Measurements from ENCODE around the gene COG5. TPM values are rescaled to one million over a fixed set of nuclear protein-coding genes. Genes with fewer than 3 reads are reported as not detected.

The COG5 gene
- total RNA-seq, 1 donor from 2014 or later, result 36.3 TPM

DNA sequence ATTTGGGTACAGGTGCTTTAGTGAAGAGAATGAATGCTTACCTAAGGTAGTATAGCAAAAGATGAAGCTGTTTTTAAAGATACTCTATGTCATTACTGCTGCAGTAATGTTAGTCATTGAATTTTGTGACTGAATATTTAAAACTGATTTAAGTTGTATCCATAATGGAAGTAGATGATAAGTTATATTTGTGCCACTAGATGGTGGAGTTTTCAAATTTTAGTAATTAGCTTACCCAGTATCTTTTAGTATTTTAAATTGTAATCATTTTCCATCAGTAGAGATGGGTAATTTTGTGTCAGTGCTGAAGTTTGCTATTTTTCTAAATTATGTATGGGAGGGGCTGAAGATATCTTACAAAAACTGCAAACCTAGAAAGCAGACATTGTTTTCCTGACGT lies 369.7 kb downstream of the COG5 start:
- FAIRE-seq (no peak), DNase-seq (ENCODE audit: low read depth) (no peak)
- Histone ChIP-seq H3K27me3 (ENCODE audit: control insufficient read depth, insufficient read depth, low read length) (no peaks in the 10 kb centered on the region), H3K36me3 (ENCODE audit: control insufficient read depth, insufficient read depth, low read length) (peaks cover 4% of the 10 kb centered on the region), H3K4me3 (ENCODE audit: low read depth, low read length) (no peak overlapping the region)
- no peak for TF ChIP-seq CTCF (IDR thresholded peaks at IDR 0.05; ENCODE audit: insufficient read depth, low read length, severe bottlenecking)

DNA sequence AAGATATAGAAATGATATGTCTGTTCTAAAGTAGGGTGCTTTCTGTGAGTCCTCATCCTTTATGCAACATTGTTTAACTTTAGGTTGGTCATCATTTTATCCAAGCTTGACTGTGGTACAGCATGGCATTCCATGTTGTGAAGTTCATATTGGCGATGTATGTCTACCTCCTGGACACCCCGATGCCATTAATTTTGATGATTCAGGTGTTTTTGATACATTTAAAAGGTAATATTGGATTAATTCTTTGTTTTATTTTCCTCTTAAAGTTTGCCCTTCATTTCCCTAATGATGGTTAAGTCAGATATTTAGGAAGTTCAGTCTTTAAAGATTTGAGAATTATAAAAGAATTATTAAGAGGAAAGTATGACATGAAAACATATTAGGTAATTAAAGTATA lies 373.6 kb downstream of the COG5 start:
- DNase-seq (ENCODE audit: low read depth) (no peak), FAIRE-seq (no peak)
- Histone ChIP-seq H3K4me3 (ENCODE audit: low read depth, low read length) (no peak overlapping the region), H3K27me3 (ENCODE audit: control insufficient read depth, insufficient read depth, low read length) (no peaks in the 10 kb centered on the region), H3K36me3 (ENCODE audit: control insufficient read depth, insufficient read depth, low read length) (peaks cover 8% of the 10 kb centered on the region)
- no peak for TF ChIP-seq CTCF (IDR thresholded peaks at IDR 0.05; ENCODE audit: insufficient read depth, low read length, severe bottlenecking)

- no peak for FAIRE-seq
These were observed 375.9 kb downstream of the COG5 start for GRCh38 chr7:107187774-107188173.

GRCh38 chr7:107186240-107186639 lies 377.5 kb downstream of the COG5 start:
- TF ChIP-seq CTCF (IDR thresholded peaks at IDR 0.05; ENCODE audit: insufficient read depth, low read length, severe bottlenecking), result no peak
- Histone ChIP-seq H3K4me3 (ENCODE audit: low read depth, low read length) (no peak overlapping the region), H3K36me3 (ENCODE audit: control insufficient read depth, insufficient read depth, low read length) (peaks cover 5% of the 10 kb centered on the region), H3K27me3 (ENCODE audit: control insufficient read depth, insufficient read depth, low read length) (no peaks in the 10 kb centered on the region)
- no peak for DNase-seq (ENCODE audit: low read depth)
- FAIRE-seq, result no peak

More at GRCh38 chr7:107187774-107188173, 375.9 kb downstream of the COG5 start:
- no peak for TF ChIP-seq CTCF (IDR thresholded peaks at IDR 0.05; ENCODE audit: insufficient read depth, low read length, severe bottlenecking)
- Histone ChIP-seq H3K27me3 (ENCODE audit: control insufficient read depth, insufficient read depth, low read length) (no peaks in the 10 kb centered on the region), H3K4me3 (ENCODE audit: low read depth, low read length) (no peak overlapping the region), H3K36me3 (ENCODE audit: control insufficient read depth, insufficient read depth, low read length) (peaks cover 7% of the 10 kb centered on the region)
- DNase-seq (ENCODE audit: low read depth), result no peak

- H3K36me3 ChIP-seq (ENCODE audit: control insufficient read depth, insufficient read depth, low read length), result peaks cover 5% of the 10 kb centered on the region
- TF ChIP-seq CTCF (IDR thresholded peaks at IDR 0.05; ENCODE audit: insufficient read depth, low read length, severe bottlenecking), result no peak
- H3K27me3 ChIP-seq (ENCODE audit: control insufficient read depth, insufficient read depth, low read length), result no peaks in the 10 kb centered on the region
- no peak for FAIRE-seq
- no peak for DNase-seq (ENCODE audit: low read depth)
- H3K4me3 ChIP-seq (ENCODE audit: low read depth, low read length), result no peak overlapping the region
These were observed 378.0 kb downstream of the COG5 start for GRCh38 chr7:107185716-107186115.

DNA sequence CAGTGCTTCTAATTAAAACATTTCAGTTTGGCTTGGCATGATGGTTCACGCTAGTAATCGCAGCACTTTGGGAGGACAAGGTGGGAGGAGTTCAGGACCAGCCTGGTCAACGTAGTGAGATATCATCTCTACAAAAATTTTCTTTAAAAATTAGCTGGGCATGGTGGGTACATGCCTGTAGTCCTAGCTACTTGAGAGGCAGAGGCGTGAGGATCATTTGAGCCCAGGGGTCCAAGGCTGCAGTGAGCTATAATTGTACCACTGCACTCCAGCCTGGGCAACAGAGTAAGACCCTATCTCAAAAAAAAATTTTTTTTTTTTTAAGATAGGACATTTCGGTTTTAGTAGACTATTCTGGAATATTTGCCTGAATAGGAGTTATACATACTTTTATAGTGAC lies 382.5 kb downstream of the COG5 start:
- Histone ChIP-seq H3K27me3 (ENCODE audit: control insufficient read depth, insufficient read depth, low read length) (no peaks in the 10 kb centered on the region), H3K4me3 (ENCODE audit: low read depth, low read length) (no peak overlapping the region), H3K36me3 (ENCODE audit: control insufficient read depth, insufficient read depth, low read length) (peaks cover 2% of the 10 kb centered on the region)
- no peak for FAIRE-seq
- no peak for DNase-seq (ENCODE audit: low read depth)
- TF ChIP-seq CTCF (IDR thresholded peaks at IDR 0.05; ENCODE audit: insufficient read depth, low read length, severe bottlenecking), result no peak

Data from bronchial epithelial cell (primary cell).